Measurements from ENCODE around the gene SPRED3. TPM values are rescaled to one million over a fixed set of nuclear protein-coding genes. Genes with fewer than 3 reads are reported as not detected.

SPRED3 gene
- total RNA-seq, 1 experiment from 2014 or later: 7.2 TPM

DNA sequence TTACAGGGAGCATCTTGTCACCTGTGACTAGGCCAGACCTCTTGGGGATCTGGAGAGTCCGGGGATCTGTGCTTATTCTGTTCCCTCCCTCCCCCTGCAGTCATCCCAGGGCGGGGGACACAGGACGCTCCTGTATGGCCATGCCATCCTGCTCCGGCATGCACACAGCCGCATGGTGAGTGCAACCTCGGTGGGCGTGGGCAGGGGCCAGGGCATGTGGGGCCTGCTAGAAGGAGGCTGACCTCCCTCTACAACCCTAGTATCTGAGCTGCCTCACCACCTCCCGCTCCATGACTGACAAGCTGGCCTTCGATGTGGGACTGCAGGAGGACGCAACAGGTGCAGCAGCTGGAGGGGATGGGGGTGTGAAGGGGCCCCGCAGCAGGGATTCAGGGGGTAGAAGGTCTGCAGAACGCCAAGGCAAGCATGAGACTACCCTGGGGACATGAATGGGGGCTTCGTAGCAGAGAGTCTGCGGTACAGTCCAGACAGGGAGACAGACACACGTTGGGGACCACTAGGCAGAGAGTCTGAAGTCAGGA, 55.0 kb downstream of the SPRED3 start (continued):
- TF ChIP-seq MXD4 (CRISPR knock-in tag; IDR thresholded peaks at IDR 0.05; ENCODE audit: borderline replicate concordance): no peak
- TF ChIP-seq CREB1 (CRISPR knock-in tag; IDR thresholded peaks at IDR 0.05): no peak
- no peak for TF ChIP-seq MYBL2 (CRISPR knock-in tag; IDR thresholded peaks at IDR 0.05)
- no peak for TF ChIP-seq GRHL2 (CRISPR knock-in tag; IDR thresholded peaks at IDR 0.05; ENCODE audit: insufficient replicate concordance, severe bottlenecking)
- TF ChIP-seq FOXK1 (CRISPR knock-in tag; IDR thresholded peaks at IDR 0.05): no peak
- TF ChIP-seq GTF2I (CRISPR knock-in tag; conservative IDR thresholded peaks at IDR 0.05): no peak
- TF ChIP-seq, protein P1, sequence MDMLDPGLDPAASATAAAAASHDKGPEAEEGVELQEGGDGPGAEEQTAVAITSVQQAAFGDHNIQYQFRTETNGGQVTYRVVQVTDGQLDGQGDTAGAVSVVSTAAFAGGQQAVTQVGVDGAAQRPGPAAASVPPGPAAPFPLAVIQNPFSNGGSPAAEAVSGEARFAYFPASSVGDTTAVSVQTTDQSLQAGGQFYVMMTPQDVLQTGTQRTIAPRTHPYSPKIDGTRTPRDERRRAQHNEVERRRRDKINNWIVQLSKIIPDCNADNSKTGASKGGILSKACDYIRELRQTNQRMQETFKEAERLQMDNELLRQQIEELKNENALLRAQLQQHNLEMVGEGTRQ (CRISPR knock-in tag; IDR thresholded peaks at IDR 0.05): no peak
- no peak for TF ChIP-seq IRF2 (CRISPR knock-in tag; IDR thresholded peaks at IDR 0.05; ENCODE audit: borderline replicate concordance, low read depth)

DNA sequence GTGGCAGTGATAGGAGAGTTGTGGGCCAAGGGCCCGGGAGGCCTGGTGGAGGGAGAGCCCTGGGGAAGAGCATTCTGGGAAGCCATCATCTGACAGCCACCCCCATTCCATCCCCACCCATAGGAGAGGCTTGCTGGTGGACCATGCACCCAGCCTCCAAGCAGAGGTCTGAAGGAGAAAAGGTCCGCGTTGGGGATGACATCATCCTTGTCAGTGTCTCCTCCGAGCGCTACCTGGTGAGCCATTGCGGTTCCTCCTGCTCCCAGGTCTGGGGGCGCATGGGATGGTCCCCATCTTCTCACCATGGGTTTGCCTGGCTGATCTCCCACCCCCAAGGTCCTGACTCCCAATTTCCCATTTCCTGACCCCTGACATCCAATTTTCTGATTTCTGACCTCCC, 55.5 kb downstream of the SPRED3 start:
- ATAC-seq (no peak), DNase-seq (ENCODE audit: low spot score) (no peak)
- peaks cover 13% of the 10 kb centered on the region for H3K4me1 Mint-ChIP-seq
- no peaks in the 10 kb centered on the region for H3K27me3 Mint-ChIP-seq (ENCODE audit: low read depth)
- peaks cover 33% of the 10 kb centered on the region for H3K36me3 Mint-ChIP-seq
- no peaks in the 10 kb centered on the region for H3K9me3 Mint-ChIP-seq
- ChIA-PET CTCF (no interaction called here), POLR2A (no interaction called here)
- TF ChIP-seq, protein P2, sequence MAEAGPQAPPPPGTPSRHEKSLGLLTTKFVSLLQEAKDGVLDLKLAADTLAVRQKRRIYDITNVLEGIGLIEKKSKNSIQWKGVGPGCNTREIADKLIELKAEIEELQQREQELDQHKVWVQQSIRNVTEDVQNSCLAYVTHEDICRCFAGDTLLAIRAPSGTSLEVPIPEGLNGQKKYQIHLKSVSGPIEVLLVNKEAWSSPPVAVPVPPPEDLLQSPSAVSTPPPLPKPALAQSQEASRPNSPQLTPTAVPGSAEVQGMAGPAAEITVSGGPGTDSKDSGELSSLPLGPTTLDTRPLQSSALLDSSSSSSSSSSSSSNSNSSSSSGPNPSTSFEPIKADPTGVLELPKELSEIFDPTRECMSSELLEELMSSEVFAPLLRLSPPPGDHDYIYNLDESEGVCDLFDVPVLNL (CRISPR knock-in tag; IDR thresholded peaks at IDR 0.05; ENCODE audit: borderline replicate concordance, low read depth): no peak
- no peak for TF ChIP-seq ESRRA (CRISPR knock-in tag; IDR thresholded peaks at IDR 0.05; ENCODE audit: borderline replicate concordance)
- TF ChIP-seq, protein P3, sequence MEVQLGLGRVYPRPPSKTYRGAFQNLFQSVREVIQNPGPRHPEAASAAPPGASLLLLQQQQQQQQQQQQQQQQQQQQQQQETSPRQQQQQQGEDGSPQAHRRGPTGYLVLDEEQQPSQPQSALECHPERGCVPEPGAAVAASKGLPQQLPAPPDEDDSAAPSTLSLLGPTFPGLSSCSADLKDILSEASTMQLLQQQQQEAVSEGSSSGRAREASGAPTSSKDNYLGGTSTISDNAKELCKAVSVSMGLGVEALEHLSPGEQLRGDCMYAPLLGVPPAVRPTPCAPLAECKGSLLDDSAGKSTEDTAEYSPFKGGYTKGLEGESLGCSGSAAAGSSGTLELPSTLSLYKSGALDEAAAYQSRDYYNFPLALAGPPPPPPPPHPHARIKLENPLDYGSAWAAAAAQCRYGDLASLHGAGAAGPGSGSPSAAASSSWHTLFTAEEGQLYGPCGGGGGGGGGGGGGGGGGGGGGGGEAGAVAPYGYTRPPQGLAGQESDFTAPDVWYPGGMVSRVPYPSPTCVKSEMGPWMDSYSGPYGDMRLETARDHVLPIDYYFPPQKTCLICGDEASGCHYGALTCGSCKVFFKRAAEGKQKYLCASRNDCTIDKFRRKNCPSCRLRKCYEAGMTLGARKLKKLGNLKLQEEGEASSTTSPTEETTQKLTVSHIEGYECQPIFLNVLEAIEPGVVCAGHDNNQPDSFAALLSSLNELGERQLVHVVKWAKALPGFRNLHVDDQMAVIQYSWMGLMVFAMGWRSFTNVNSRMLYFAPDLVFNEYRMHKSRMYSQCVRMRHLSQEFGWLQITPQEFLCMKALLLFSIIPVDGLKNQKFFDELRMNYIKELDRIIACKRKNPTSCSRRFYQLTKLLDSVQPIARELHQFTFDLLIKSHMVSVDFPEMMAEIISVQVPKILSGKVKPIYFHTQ (CRISPR knock-in tag; IDR thresholded peaks at IDR 0.05): no peak
- TF ChIP-seq GTF2I (CRISPR knock-in tag; conservative IDR thresholded peaks at IDR 0.05): no peak
- TF ChIP-seq, protein P4, sequence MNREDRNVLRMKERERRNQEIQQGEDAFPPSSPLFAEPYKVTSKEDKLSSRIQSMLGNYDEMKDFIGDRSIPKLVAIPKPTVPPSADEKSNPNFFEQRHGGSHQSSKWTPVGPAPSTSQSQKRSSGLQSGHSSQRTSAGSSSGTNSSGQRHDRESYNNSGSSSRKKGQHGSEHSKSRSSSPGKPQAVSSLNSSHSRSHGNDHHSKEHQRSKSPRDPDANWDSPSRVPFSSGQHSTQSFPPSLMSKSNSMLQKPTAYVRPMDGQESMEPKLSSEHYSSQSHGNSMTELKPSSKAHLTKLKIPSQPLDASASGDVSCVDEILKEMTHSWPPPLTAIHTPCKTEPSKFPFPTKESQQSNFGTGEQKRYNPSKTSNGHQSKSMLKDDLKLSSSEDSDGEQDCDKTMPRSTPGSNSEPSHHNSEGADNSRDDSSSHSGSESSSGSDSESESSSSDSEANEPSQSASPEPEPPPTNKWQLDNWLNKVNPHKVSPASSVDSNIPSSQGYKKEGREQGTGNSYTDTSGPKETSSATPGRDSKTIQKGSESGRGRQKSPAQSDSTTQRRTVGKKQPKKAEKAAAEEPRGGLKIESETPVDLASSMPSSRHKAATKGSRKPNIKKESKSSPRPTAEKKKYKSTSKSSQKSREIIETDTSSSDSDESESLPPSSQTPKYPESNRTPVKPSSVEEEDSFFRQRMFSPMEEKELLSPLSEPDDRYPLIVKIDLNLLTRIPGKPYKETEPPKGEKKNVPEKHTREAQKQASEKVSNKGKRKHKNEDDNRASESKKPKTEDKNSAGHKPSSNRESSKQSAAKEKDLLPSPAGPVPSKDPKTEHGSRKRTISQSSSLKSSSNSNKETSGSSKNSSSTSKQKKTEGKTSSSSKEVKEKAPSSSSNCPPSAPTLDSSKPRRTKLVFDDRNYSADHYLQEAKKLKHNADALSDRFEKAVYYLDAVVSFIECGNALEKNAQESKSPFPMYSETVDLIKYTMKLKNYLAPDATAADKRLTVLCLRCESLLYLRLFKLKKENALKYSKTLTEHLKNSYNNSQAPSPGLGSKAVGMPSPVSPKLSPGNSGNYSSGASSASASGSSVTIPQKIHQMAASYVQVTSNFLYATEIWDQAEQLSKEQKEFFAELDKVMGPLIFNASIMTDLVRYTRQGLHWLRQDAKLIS (CRISPR knock-in tag; IDR thresholded peaks at IDR 0.05; ENCODE audit: borderline replicate concordance): no peak
- TF ChIP-seq NFATC4 (CRISPR knock-in tag; IDR thresholded peaks at IDR 0.05): no peak
- no peak overlapping the region for H3K27ac Mint-ChIP-seq
- no peak overlapping the region for H3K4me3 Mint-ChIP-seq

DNA sequence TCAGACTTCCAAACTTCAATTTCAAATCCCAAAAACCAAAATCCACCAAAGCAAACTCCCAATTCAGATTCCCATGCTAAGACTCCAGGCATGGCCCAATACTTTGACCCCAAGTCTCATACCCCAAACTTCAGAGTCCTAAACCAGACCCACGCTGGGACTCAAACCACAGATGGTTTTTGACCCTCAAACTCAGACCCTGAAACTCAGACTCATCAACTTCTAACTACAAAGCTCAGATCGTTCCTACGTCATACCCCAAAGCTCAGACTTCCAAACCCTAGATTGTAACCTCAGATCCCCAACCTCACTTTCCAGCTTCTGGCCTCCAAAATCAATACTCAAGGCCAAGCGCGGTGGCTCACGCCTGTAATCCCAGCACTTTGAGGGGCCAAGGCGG, 56.9 kb downstream of the SPRED3 start:
- no peak overlapping the region for H3K4me3 Mint-ChIP-seq
- H3K27ac Mint-ChIP-seq: peak overlapping the region; percentile 8; the same call in 1 of the 2 replicates
- H3K27me3 Mint-ChIP-seq (ENCODE audit: low read depth): no peaks in the 10 kb centered on the region
- peaks cover 46% of the 10 kb centered on the region for H3K36me3 Mint-ChIP-seq
- DNase-seq (ENCODE audit: low spot score) (no peak), ATAC-seq (no peak)
- peaks cover 13% of the 10 kb centered on the region for H3K4me1 Mint-ChIP-seq
- peaks cover 5% of the 10 kb centered on the region for H3K9me3 Mint-ChIP-seq
- POLR2A ChIA-PET: no interaction called here
- CTCF ChIA-PET: interaction anchor here (2.2 kb wide), 1 partner anchor 43 kb away, joined by 13 read pairs; the partner anchor contains the start of gene FAM98C
- no peak for TF ChIP-seq NR1H2 (CRISPR knock-in tag; IDR thresholded peaks at IDR 0.05)
- no peak for TF ChIP-seq ZNF416 (CRISPR knock-in tag; IDR thresholded peaks at IDR 0.05)
- TF ChIP-seq, protein P5, sequence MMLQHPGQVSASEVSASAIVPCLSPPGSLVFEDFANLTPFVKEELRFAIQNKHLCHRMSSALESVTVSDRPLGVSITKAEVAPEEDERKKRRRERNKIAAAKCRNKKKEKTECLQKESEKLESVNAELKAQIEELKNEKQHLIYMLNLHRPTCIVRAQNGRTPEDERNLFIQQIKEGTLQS (CRISPR knock-in tag; conservative IDR thresholded peaks at IDR 0.05): no peak
- no peak for TF ChIP-seq ZNF396 (CRISPR knock-in tag; IDR thresholded peaks at IDR 0.05; ENCODE audit: borderline replicate concordance)
- no peak for TF ChIP-seq ZBTB21 (CRISPR knock-in tag; IDR thresholded peaks at IDR 0.05; ENCODE audit: borderline replicate concordance)
- TF ChIP-seq, protein P4 (CRISPR knock-in tag; IDR thresholded peaks at IDR 0.05; ENCODE audit: borderline replicate concordance): no peak
- TF ChIP-seq CREM (CRISPR knock-in tag; IDR thresholded peaks at IDR 0.05): no peak
- TF ChIP-seq NR3C1 (CRISPR knock-in tag; conservative IDR thresholded peaks at IDR 0.05; ENCODE audit: low read depth): no peak

All from WTC11 (cell line).